SK-N-SH treated with all-trans-retinoic acid at 6 μM for 48 hours (cell line): ENCODE measurements around the gene RHEBL1.

Experiments used
- ATAC-seq: fragments of 200-7000 bp; cut with Tn5 transposase; 3 replicates; pipeline ENCODE4 v1.9.1; 2020; ENCODE audit warnings: mild to moderate bottlenecking, moderate library complexity
- ARNTL ChIP-seq: fragments of 450-650 bp; formaldehyde crosslinking; IDR thresholded peaks from 2 replicates; pipeline ENCODE4 v1.5.0; 2020; ENCODE audit warnings: low read depth, mild to moderate bottlenecking, moderate library complexity, borderline replicate concordance
- BACH2 ChIP-seq: fragments of 250-450 bp; sonication (Bioruptor Pico); IDR thresholded peaks from 2 replicates; pipeline ENCODE4 v1.9.0; 2021; ENCODE audit warnings: mild to moderate bottlenecking, borderline replicate concordance
- CREB5 ChIP-seq: fragments of 250-450 bp; sonication (Bioruptor Pico); IDR thresholded peaks from 2 replicates; pipeline ENCODE4 v1.5.1; 2020; ENCODE audit warnings: low read depth, mild to moderate bottlenecking, moderate library complexity
- CSDC2 ChIP-seq: fragments of 250-450 bp; sonication (Bioruptor Pico); IDR thresholded peaks from 2 replicates; pipeline ENCODE4 v1.5.0; 2020; ENCODE audit warnings: mild to moderate bottlenecking, moderate library complexity
- ESRRG ChIP-seq: fragments of 250-450 bp; sonication (Bioruptor Pico); IDR thresholded peaks from 2 replicates; pipeline ENCODE4 v1.6.1; 2021; ENCODE audit warnings: mild to moderate bottlenecking
- GLIS3 ChIP-seq: fragments of 250-450 bp; sonication (Bioruptor Pico); IDR thresholded peaks from 2 replicates; pipeline ENCODE4 v1.5.0; 2020; ENCODE audit warnings: mild to moderate bottlenecking, moderate library complexity
- ISL1 ChIP-seq: fragments of 250-450 bp; sonication (Bioruptor Pico); IDR thresholded peaks from 2 replicates; pipeline ENCODE4 v2.1.2; 2022; ENCODE audit warnings: mild to moderate bottlenecking, moderate library complexity
- OSR1 ChIP-seq: fragments of 250-450 bp; sonication (Bioruptor Pico); IDR thresholded peaks from 2 replicates; pipeline ENCODE4 v1.8.0; 2022; ENCODE audit warnings: moderate library complexity, mild to moderate bottlenecking, inconsistent platforms
- PATZ1 ChIP-seq: fragments of 250-450 bp; sonication (Bioruptor Pico); IDR thresholded peaks from 2 replicates; pipeline ENCODE4 v1.8.0; 2020; ENCODE audit warnings: mild to moderate bottlenecking, moderate library complexity, borderline replicate concordance
- PPARA ChIP-seq: fragments of 250-450 bp; sonication (Bioruptor Pico); IDR thresholded peaks from 2 replicates; pipeline ENCODE4 v1.5.0; 2020; ENCODE audit warnings: mild to moderate bottlenecking, borderline replicate concordance
- RARB ChIP-seq: fragments of 250-450 bp; sonication (Bioruptor Pico); IDR thresholded peaks from 2 replicates; pipeline ENCODE4 v1.8.0; 2021; ENCODE audit warnings: mild to moderate bottlenecking, moderate library complexity
- SNAI2 ChIP-seq: fragments of 250-450 bp; sonication (Bioruptor Pico); IDR thresholded peaks from 2 replicates; pipeline ENCODE4 v1.5.0; 2020; ENCODE audit warnings: mild to moderate bottlenecking, moderate library complexity
- TCF4 ChIP-seq: fragments of 250-450 bp; sonication (Bioruptor Pico); IDR thresholded peaks from 2 replicates; pipeline ENCODE4 v1.8.0; 2021; ENCODE audit warnings: mild to moderate bottlenecking, moderate library complexity, borderline replicate concordance
- TOX ChIP-seq: fragments of 250-450 bp; sonication (Bioruptor Pico); IDR thresholded peaks from 2 replicates; pipeline ENCODE4 v1.8.0; 2021; ENCODE audit warnings: mild to moderate bottlenecking, moderate library complexity, borderline replicate concordance
- TSHZ2 ChIP-seq: fragments of 250-450 bp; sonication (Bioruptor Pico); IDR thresholded peaks from 2 replicates; pipeline ENCODE4 v1.5.0; 2020; ENCODE audit warnings: mild to moderate bottlenecking, moderate library complexity
- ZC3H10 ChIP-seq: fragments of 250-450 bp; sonication (Bioruptor Pico); IDR thresholded peaks from 2 replicates; pipeline ENCODE4 v1.5.1; 2021; ENCODE audit warnings: mild to moderate bottlenecking, moderate library complexity
- ZFP3 ChIP-seq: fragments of 250-450 bp; sonication (Bioruptor Pico); IDR thresholded peaks from 2 replicates; pipeline ENCODE4 v1.5.0; 2020; ENCODE audit warnings: mild to moderate bottlenecking, moderate library complexity
- ZFP30 ChIP-seq: fragments of 450-650 bp; formaldehyde crosslinking; IDR thresholded peaks from 2 replicates; pipeline ENCODE4 v1.5.0; 2022; ENCODE audit warnings: mild to moderate bottlenecking, moderate library complexity
- ZNF565 ChIP-seq: fragments of 450-650 bp; formaldehyde crosslinking; conservative IDR thresholded peaks from 2 replicates; pipeline ENCODE4 v1.5.0; 2020; ENCODE audit warnings: low read depth, mild to moderate bottlenecking, moderate library complexity
- ZNF70 ChIP-seq: fragments of 450-650 bp; formaldehyde crosslinking; IDR thresholded peaks from 2 replicates; pipeline ENCODE4 v1.5.0; 2020; ENCODE audit warnings: mild to moderate bottlenecking, moderate library complexity
- ZNF8 ChIP-seq: fragments of 450-650 bp; formaldehyde crosslinking; IDR thresholded peaks from 2 replicates; pipeline ENCODE4 v1.5.0; 2020; ENCODE audit warnings: mild to moderate bottlenecking, moderate library complexity
- TF ChIP-seq, protein P1 (sequence below): fragments of 250-450 bp; sonication (Bioruptor Pico); IDR thresholded peaks from 2 replicates; pipeline ENCODE4 v1.8.0; 2021; ENCODE audit warnings: low read depth, mild to moderate bottlenecking, moderate library complexity, borderline replicate concordance
- TF ChIP-seq, protein P2 (sequence below): fragments of 250-450 bp; sonication (Bioruptor Pico); IDR thresholded peaks from 2 replicates; pipeline ENCODE4 v1.5.1; 2021; ENCODE audit warnings: mild to moderate bottlenecking, moderate library complexity

Gene RHEBL1

DNA sequence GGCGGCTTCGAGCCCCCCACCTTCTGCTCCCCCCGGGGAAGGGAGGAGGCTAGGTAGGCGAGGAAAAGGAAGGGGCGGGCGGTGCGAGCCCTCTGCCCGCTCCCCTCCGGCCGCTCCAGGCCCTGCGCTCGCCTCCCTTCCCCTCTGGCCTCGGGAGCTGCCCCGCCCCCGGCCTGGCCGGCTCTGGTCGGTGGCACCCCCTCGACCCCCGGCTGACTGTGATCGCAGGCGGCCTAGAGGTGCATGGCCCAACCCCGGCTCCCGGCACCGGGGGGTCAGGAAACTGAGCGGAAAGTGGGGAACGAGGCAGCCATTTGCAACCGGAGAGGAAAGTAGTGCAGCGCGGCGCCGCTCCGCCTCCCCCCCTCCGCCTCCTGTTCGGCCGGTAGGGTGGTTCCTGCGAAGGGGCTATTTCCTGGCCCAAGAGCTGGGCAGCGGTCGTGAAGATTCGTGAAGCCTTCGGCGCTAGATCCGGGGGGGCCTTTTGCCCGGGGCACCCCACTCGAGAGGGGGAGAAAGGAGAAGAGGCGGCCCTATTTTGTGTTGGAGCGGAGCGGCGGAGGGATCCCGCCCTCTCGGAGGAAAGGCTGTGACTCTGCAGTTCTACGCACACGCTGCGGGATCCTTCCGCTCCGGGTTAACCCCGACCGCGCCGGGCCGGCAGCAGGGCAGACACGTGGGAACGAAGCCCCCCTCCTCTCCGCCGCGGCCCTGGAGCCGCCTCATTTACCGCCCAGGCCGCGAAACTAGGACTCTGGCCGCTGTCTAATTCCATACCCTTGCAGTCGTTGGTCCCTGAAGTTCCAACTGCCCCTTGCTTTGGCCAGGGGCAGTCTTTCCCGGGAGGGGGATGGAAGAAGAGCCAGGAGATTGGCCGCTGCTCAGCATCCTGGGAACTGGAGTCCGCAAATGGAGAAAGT lies 9.3 kb downstream of the RHEBL1 start, which contains the start of gene KMT2D:
TSS of gene KMT2D (minus strand) at position 558 of the 920 bp plus-strand sequence. CDS start 5,470 bp downstream, outside the sequence.
- peak; percentile 73 for ATAC-seq
- TF ChIP-seq ARNTL (no peak), PPARA (CRISPR knock-in tag) (no peak), RARB (CRISPR knock-in tag) (no peak), GLIS3 (no peak), ESRRG (no peak), TSHZ2 (CRISPR knock-in tag) (no peak), ZNF565 (peak; percentile 77; the same call in 1 of the 2 replicates), TCF4 (CRISPR knock-in tag) (no peak), ZNF8 (CRISPR knock-in tag) (no peak), TOX (CRISPR knock-in tag) (no peak), ISL1 (CRISPR knock-in tag) (no peak), SNAI2 (no peak), ZC3H10 (CRISPR knock-in tag) (no peak), PATZ1 (peak; percentile 40; the same call in 1 of the 2 replicates), ZFP30 (CRISPR knock-in tag) (no peak), CSDC2 (CRISPR knock-in tag) (no peak), CREB5 (CRISPR knock-in tag) (no peak), ZFP3 (CRISPR knock-in tag) (peak; percentile 71; the same call in 1 of the 2 replicates), ZNF70 (peak; percentile 8; the same call in 1 of the 2 replicates), BACH2 (no peak), OSR1 (CRISPR knock-in tag) (no peak)
- TF ChIP-seq, protein P1, sequence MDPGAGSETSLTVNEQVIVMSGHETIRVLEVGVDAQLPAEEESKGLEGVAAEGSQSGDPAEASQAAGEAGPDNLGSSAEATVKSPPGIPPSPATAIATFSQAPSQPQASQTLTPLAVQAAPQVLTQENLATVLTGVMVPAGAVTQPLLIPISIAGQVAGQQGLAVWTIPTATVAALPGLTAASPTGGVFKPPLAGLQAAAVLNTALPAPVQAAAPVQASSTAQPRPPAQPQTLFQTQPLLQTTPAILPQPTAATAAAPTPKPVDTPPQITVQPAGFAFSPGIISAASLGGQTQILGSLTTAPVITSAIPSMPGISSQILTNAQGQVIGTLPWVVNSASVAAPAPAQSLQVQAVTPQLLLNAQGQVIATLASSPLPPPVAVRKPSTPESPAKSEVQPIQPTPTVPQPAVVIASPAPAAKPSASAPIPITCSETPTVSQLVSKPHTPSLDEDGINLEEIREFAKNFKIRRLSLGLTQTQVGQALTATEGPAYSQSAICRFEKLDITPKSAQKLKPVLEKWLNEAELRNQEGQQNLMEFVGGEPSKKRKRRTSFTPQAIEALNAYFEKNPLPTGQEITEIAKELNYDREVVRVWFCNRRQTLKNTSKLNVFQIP (CRISPR knock-in tag), result peak; percentile 49; the same call in 1 of the 2 replicates
- TF ChIP-seq, protein P2, sequence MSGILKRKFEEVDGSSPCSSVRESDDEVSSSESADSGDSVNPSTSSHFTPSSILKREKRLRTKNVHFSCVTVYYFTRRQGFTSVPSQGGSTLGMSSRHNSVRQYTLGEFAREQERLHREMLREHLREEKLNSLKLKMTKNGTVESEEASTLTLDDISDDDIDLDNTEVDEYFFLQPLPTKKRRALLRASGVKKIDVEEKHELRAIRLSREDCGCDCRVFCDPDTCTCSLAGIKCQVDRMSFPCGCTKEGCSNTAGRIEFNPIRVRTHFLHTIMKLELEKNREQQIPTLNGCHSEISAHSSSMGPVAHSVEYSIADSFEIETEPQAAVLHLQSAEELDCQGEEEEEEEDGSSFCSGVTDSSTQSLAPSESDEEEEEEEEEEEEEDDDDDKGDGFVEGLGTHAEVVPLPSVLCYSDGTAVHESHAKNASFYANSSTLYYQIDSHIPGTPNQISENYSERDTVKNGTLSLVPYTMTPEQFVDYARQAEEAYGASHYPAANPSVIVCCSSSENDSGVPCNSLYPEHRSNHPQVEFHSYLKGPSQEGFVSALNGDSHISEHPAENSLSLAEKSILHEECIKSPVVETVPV (CRISPR knock-in tag), result no peak
